Tibial artery (tissue), 4 donors: ENCODE results near the gene TOPORS.

Experiments
- DNase-seq, 2 donors: peaks; one replicate each; pipeline ENCODE4 v3.0.0-alpha.2; 2019
- H3K27ac ChIP-seq, 2 donors: fragments of 200-600 bp; sonication (generic) in 1 of 2; 1 replicate in 1 of 2; 2 replicates in 1 of 2; pipeline ENCODE4 v1.5.1; 2018 to 2019; ENCODE audit warnings: mild to moderate bottlenecking in 1 of 2
- H3K27me3 ChIP-seq, 2 donors: fragments of 200-600 bp; sonication (generic) in 1 of 2; one replicate each; pipeline versions ENCODE4 v1.5.1 to v1.6.0; 2016 to 2019
- H3K36me3 ChIP-seq, 3 donors: fragments of 200-600 bp; sonication (generic) in 2 of 3; one replicate each; pipeline ENCODE4 v1.5.1; 2016 to 2019; ENCODE audit warnings: mild to moderate bottlenecking in 2 of 3
- H3K4me1 ChIP-seq, 4 donors: fragments of 200-600 bp; sonication (generic) in 2 of 4; 1 replicate in 3 of 4; 2 replicates in 1 of 4; pipeline ENCODE4 v1.5.1; 2016 to 2019
- H3K4me3 ChIP-seq, 2 donors: fragments of 200-600 bp; sonication (generic) in 1 of 2; 1 replicate in 1 of 2; 2 replicates in 1 of 2; pipeline ENCODE4 v1.5.1; 2018 to 2019; ENCODE audit warnings: mild to moderate bottlenecking in 2 of 2
- H3K9me3 ChIP-seq, 3 donors: fragments of 200-600 bp; sonication (generic) in 1 of 3; one replicate each; pipeline ENCODE4 v1.5.1; 2016 to 2019
- intact Hi-C: fragments of 100-400 bp; cut with DNase I; formaldehyde crosslinking; loops from one replicate; pipeline ENCODE4 v1.15.0; 2023; ENCODE audit warnings: low total_unique reads
- TF ChIP-seq, protein P1 (sequence below), 2 experiments: fragments of 200-600 bp in 1 of 2; fragments of 450-650 bp in 1 of 2; IDR thresholded peaks; one replicate each; pipeline ENCODE4 v1.5.1; 2017 to 2019; ENCODE audit warnings: antibody characterized with exemption in 2 of 2, mild to moderate bottlenecking in 1 of 2, moderate library complexity in 1 of 2

TOPORS gene

DNA sequence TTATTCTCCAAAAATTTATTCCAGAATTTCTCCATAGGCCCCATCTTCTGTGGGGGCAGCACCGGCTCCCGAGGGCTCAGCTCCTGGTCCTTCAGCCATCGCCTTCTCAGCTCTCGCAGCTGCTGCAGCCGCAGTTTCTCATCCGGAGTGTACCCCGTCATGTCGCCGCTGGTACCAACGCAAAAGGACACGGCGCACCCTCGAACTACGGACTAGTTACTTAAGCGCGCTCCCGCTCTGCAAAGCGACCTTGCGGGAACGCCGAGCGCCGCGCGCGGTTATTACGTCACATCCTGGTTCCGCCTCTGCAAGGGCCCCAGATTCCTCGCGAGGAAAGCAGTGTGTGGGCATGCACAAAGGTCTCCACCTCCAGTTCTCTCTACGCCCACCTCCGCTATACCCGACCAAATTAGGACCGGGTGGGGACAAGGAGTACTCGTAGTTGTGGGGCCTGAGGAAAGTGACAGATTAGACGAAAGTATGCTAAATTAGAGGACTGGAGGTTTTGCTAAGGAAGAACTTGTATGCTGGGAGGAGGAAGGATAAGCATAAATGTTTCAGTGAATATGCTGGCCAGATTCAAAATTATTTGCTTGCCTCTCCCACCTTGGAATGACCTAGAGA, 20.6 kb upstream of the TOPORS start, which contains the start of gene NDUFB6:
Gene NDUFB6 (minus strand): TSS at position 260 of the 624 bp plus-strand sequence. CDS start 99 bp downstream, at position 161.
- intact Hi-C loops = loop anchor here (1.0 kb wide), 1 partner anchor 23 kb away; no protein-coding TSS in a partner anchor
- Histone ChIP-seq H3K4me1 (peaks cover 0 to 26% (median 17%) of the 10 kb centered on the region in 4 donors), H3K4me3 (peak within 1 kb of the TSS; percentile 84 to 94), H3K27me3 (no peaks in the 10 kb centered on the region), H3K27ac (peak within 1 kb of the TSS; percentile 89 to 92), H3K36me3 (peaks cover 0 to 9% (median 2%) of the 10 kb centered on the region in 3 donors), H3K9me3 (no peaks in the 10 kb centered on the region)
- TF ChIP-seq, protein P1, sequence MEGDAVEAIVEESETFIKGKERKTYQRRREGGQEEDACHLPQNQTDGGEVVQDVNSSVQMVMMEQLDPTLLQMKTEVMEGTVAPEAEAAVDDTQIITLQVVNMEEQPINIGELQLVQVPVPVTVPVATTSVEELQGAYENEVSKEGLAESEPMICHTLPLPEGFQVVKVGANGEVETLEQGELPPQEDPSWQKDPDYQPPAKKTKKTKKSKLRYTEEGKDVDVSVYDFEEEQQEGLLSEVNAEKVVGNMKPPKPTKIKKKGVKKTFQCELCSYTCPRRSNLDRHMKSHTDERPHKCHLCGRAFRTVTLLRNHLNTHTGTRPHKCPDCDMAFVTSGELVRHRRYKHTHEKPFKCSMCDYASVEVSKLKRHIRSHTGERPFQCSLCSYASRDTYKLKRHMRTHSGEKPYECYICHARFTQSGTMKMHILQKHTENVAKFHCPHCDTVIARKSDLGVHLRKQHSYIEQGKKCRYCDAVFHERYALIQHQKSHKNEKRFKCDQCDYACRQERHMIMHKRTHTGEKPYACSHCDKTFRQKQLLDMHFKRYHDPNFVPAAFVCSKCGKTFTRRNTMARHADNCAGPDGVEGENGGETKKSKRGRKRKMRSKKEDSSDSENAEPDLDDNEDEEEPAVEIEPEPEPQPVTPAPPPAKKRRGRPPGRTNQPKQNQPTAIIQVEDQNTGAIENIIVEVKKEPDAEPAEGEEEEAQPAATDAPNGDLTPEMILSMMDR (IDR thresholded peaks at IDR 0.05) = no peak
- DNase-seq = peak; percentile 89 to 95

DNA sequence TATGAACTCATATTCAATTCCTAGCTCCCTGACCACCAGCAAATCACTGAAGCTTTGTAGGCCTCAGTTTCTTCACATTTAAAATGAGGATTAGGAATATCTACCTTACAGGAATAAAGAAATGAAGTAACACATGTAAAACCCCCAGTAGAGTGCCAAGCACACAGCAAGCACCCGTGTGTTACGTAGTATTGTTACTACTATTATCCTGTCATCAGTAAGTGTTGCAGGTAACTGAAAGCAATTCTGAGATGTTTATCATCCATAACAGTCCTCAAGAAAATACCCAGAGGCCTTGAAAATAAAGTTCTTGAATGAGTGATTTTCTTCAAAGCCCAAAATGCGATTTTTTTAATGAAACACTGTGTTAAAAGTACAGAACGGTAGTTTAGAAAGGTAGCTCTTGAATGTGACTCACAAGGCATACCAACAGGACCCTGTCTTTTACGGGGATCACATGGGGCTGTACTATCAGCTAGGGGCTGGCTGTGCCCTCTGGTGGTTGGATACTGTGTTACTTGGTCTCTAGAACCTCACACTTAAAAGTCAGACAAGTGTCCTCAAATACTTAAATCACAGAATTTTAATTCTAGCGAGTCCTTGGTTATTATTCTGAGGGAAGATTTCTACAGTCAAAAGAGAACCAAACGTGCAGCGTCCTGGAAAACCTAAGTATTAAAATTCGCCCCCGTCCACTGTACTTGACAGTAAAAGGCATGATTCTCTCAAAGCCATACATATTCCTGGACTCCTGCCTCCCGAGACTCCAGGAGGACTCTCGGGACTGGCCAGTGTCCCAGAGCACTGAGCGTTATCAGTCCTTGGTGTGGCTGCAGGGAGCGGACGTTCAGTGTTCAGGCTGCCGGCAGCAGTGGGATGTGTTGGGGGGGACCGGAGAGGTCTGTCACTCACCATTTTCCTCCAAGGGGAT, 19.8 kb upstream of the TOPORS start:
- peaks cover 6 to 17% (median 10%) of the 10 kb centered on the region in 3 donors for H3K36me3 ChIP-seq
- H3K9me3 ChIP-seq = no peaks in the 10 kb centered on the region
- H3K4me3 ChIP-seq = peak overlapping the region; percentile 84 to 94
- DNase-seq = peak in 1 of 2 donors; percentile 62
- intact Hi-C loops = no loop called here
- H3K27ac ChIP-seq = peak overlapping the region; percentile 89 to 92
- H3K4me1 ChIP-seq = peaks cover 0 to 26% (median 17%) of the 10 kb centered on the region in 4 donors
- TF ChIP-seq, protein P1 (IDR thresholded peaks at IDR 0.05) = peak; percentile 38 to 43
- no peaks in the 10 kb centered on the region for H3K27me3 ChIP-seq

DNA sequence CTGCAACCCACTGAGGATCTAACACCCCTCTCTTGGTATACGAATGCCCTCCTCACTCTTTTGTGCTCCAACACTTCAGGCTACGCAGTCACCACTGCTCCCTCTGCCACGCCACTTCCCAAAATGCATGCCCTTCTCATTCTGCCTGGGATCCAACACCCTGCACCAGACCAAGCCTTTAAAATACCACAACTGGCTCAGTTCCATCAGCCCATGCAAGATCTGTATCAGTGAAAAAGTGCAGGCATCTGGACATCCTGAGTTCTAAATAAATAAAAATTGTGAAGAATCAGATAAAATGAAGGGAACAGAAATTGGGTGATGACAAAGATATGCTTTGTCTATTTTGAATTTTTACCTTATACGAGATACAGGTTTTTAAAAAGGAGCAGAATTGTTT, 17.9 kb upstream of the TOPORS start:
- peaks cover 0 to 26% (median 17%) of the 10 kb centered on the region in 4 donors for H3K4me1 ChIP-seq
- intact Hi-C loops = no loop called here
- no peaks in the 10 kb centered on the region for H3K27me3 ChIP-seq
- TF ChIP-seq, protein P1 (IDR thresholded peaks at IDR 0.05) = no peak
- H3K9me3 ChIP-seq = no peaks in the 10 kb centered on the region
- DNase-seq = no peak
- H3K27ac ChIP-seq = no peak overlapping the region
- H3K36me3 ChIP-seq = peaks cover 22 to 36% (median 25%) of the 10 kb centered on the region in 3 donors
- H3K4me3 ChIP-seq = no peak overlapping the region

DNA sequence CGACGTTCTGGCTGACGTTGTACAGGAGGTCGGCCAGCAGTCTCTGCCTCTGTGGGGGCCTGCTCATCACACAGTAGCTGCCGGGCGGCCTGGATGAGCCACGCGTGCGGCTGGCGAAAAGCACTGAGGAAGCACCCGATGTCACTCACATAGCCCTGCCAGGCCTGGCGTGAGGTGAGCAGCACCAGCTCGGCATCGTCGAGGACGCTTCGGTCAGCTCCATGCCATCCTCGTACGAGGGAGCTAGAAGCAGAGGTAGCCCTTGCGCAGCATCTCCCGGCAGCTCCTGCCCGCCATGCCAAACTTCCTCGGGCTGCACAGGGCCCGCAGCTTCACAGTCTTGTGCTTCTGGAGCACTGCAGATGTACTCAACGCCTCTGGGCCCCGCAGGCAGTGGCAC, 14.4 kb upstream of the TOPORS start:
- DNase-seq = no peak
- H3K36me3 ChIP-seq = peaks cover 30 to 52% (median 33%) of the 10 kb centered on the region in 3 donors
- TF ChIP-seq, protein P1 (IDR thresholded peaks at IDR 0.05) = no peak
- H3K4me1 ChIP-seq = peaks cover 0 to 12% (median 7%) of the 10 kb centered on the region in 4 donors
- intact Hi-C loops = no loop called here
- no peaks in the 10 kb centered on the region for H3K27me3 ChIP-seq
- no peaks in the 10 kb centered on the region for H3K9me3 ChIP-seq
- H3K4me3 ChIP-seq = no peak overlapping the region
- H3K27ac ChIP-seq = no peak overlapping the region

DNA sequence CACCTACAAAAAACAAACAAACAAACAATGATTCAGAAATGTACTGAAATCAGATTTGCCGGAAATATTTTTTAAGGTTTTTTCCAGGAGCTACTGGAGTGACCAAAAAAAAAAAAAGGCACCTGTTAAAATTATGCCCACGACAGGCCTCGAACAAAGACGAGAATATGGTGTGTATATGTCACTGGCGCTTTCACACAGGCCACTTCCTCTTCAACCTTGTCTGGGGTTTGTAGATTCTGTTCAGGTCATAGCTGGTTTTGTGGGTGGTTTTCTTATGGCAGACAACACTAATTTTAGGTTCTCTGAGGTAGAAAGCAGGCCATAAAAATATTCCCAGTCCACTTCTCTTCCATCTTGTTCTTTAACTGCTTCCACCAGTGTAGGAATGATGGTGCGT, 13.6 kb upstream of the TOPORS start:
- TF ChIP-seq, protein P1 (IDR thresholded peaks at IDR 0.05) = no peak
- Histone ChIP-seq H3K4me1 (peaks cover 0 to 4% (median 1%) of the 10 kb centered on the region in 4 donors), H3K4me3 (no peak overlapping the region), H3K27me3 (no peaks in the 10 kb centered on the region), H3K9me3 (no peaks in the 10 kb centered on the region), H3K36me3 (peaks cover 30 to 52% (median 33%) of the 10 kb centered on the region in 3 donors), H3K27ac (no peak overlapping the region)
- no peak for DNase-seq
- intact Hi-C loops = no loop called here
